ENCODE measurements around the gene DOK5. TPM values are rescaled to one million over a fixed set of nuclear protein-coding genes. Genes with fewer than 3 reads are reported as not detected.

The DOK5 gene
- total and polyA plus RNA-seq, 2 donors from 2014 or later, result 4.8 to 5.4 TPM

DNA sequence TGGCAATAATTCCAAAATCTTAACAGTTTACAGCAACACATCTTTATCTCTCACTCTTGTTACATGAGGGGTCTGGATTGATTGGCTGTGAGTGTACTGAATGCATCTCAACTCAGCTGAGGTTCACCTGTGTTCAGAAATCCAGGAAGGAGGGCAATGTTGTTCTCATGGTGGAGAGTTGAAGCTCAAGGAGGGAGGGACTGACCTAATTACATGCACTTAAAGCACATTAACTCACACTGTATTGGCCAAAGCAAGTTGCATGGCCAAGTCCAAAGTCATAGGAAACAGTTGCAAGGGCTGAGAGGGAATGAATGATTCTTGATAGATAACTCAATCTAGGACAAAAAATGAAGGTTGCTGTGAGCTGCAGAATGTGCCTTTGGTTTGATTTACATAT, 102.2 kb downstream of the DOK5 start:
- H3K27ac ChIP-seq (ENCODE audit: low read depth in 2 of 2, low read length in 2 of 2), result no peak overlapping the region
- no peaks in the 10 kb centered on the region for H3K27me3 ChIP-seq (ENCODE audit: control insufficient read depth, insufficient read depth, low read length)
- no peak overlapping the region for H3K4me3 ChIP-seq (ENCODE audit: low read length in 3 of 3)
- intact Hi-C loops (cut with DNase I), result no loop called here
- TF ChIP-seq, protein P1, sequence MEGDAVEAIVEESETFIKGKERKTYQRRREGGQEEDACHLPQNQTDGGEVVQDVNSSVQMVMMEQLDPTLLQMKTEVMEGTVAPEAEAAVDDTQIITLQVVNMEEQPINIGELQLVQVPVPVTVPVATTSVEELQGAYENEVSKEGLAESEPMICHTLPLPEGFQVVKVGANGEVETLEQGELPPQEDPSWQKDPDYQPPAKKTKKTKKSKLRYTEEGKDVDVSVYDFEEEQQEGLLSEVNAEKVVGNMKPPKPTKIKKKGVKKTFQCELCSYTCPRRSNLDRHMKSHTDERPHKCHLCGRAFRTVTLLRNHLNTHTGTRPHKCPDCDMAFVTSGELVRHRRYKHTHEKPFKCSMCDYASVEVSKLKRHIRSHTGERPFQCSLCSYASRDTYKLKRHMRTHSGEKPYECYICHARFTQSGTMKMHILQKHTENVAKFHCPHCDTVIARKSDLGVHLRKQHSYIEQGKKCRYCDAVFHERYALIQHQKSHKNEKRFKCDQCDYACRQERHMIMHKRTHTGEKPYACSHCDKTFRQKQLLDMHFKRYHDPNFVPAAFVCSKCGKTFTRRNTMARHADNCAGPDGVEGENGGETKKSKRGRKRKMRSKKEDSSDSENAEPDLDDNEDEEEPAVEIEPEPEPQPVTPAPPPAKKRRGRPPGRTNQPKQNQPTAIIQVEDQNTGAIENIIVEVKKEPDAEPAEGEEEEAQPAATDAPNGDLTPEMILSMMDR (IDR thresholded peaks at IDR 0.05; ENCODE audit: borderline replicate concordance, extremely low read depth, insufficient read depth), result no peak
- H3K36me3 ChIP-seq (ENCODE audit: control insufficient read depth in 2 of 3, insufficient read depth in 3 of 3, low read length in 3 of 3), result no peaks in the 10 kb centered on the region
- DNase-seq (no peak), FAIRE-seq (no peak)
- no peak overlapping the region for H3K9ac ChIP-seq (ENCODE audit: low read length in 3 of 3)
- H3K9me3 ChIP-seq (ENCODE audit: control insufficient read depth in 2 of 3, insufficient read depth in 1 of 3, low read length in 3 of 3), result peaks cover 0 to 4% (median 0%) of the 10 kb centered on the region in 3 donors
- H3K4me1 ChIP-seq (ENCODE audit: control insufficient read depth in 2 of 3, insufficient read depth in 2 of 3, low read depth in 1 of 3, low read length in 3 of 3), result no peaks in the 10 kb centered on the region

DNA sequence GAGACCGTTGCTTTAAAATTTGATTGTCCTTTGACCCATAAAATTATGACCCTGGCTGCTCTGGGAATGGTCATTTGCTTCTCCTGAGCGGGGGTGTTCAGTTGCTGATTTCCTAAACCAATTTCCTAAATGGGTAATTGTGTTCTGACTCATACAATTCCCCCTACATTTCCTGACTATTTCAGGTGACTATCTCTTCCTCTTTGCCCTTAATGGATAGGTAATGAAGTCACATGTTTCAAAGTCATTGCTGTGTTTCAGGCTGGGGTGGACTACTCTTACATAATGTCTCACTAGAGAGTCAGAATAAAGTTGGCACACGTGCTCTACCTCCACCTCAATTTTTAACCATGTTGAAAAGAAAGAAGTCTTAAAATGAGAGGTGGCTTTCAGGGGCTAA, 109.8 kb downstream of the DOK5 start:
- no peak for FAIRE-seq
- TF ChIP-seq, protein P1 (IDR thresholded peaks at IDR 0.05; ENCODE audit: borderline replicate concordance, extremely low read depth, insufficient read depth), result no peak
- H3K4me1 ChIP-seq (ENCODE audit: control insufficient read depth in 2 of 3, insufficient read depth in 2 of 3, low read depth in 1 of 3, low read length in 3 of 3), result no peaks in the 10 kb centered on the region
- no peaks in the 10 kb centered on the region for H3K27me3 ChIP-seq (ENCODE audit: control insufficient read depth, insufficient read depth, low read length)
- H3K36me3 ChIP-seq (ENCODE audit: control insufficient read depth in 2 of 3, insufficient read depth in 3 of 3, low read length in 3 of 3), result no peaks in the 10 kb centered on the region
- H3K9me3 ChIP-seq (ENCODE audit: control insufficient read depth in 2 of 3, insufficient read depth in 1 of 3, low read length in 3 of 3), result peaks cover 0 to 4% (median 0%) of the 10 kb centered on the region in 3 donors
- DNase-seq, result peak in 2 of 5 donors; percentile 4 to 8
- intact Hi-C loops (cut with DNase I), result no loop called here
- H3K27ac ChIP-seq (ENCODE audit: low read depth in 2 of 2, low read length in 2 of 2), result no peak overlapping the region
- H3K4me3 ChIP-seq (ENCODE audit: low read length in 3 of 3), result no peak overlapping the region
- no peak overlapping the region for H3K9ac ChIP-seq (ENCODE audit: low read length in 3 of 3)

DNA sequence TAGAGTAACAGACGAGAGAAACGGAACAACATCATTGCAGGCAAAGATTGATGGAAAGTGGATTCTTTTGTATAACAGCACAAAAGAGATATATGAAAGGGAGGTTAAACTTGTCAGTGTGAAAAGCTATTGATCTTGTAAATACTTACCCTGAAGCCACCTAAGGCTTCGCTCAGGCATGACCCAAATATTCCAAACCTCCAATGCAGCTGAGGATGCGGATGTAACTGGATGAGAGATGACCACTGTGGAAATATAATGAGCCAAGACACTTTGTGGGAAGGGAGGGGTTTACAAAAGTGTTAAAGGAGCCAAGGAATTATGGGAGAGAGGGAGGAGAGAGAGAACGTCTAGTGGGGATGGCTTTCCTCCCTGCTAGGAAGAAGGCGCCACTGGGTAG, 112.0 kb downstream of the DOK5 start:
- no peak overlapping the region for H3K9ac ChIP-seq (ENCODE audit: low read length in 3 of 3)
- H3K27me3 ChIP-seq (ENCODE audit: control insufficient read depth, insufficient read depth, low read length), result no peaks in the 10 kb centered on the region
- DNase-seq, result no peak
- H3K4me1 ChIP-seq (ENCODE audit: control insufficient read depth in 2 of 3, insufficient read depth in 2 of 3, low read depth in 1 of 3, low read length in 3 of 3), result no peaks in the 10 kb centered on the region
- intact Hi-C loops (cut with DNase I), result no loop called here
- TF ChIP-seq, protein P1 (IDR thresholded peaks at IDR 0.05; ENCODE audit: borderline replicate concordance, extremely low read depth, insufficient read depth), result no peak
- no peak overlapping the region for H3K4me3 ChIP-seq (ENCODE audit: low read length in 3 of 3)
- H3K27ac ChIP-seq (ENCODE audit: low read depth in 2 of 2, low read length in 2 of 2), result no peak overlapping the region
- no peaks in the 10 kb centered on the region for H3K36me3 ChIP-seq (ENCODE audit: control insufficient read depth in 2 of 3, insufficient read depth in 3 of 3, low read length in 3 of 3)
- FAIRE-seq, result no peak
- no peaks in the 10 kb centered on the region for H3K9me3 ChIP-seq (ENCODE audit: control insufficient read depth in 2 of 3, insufficient read depth in 1 of 3, low read length in 3 of 3)

DNA sequence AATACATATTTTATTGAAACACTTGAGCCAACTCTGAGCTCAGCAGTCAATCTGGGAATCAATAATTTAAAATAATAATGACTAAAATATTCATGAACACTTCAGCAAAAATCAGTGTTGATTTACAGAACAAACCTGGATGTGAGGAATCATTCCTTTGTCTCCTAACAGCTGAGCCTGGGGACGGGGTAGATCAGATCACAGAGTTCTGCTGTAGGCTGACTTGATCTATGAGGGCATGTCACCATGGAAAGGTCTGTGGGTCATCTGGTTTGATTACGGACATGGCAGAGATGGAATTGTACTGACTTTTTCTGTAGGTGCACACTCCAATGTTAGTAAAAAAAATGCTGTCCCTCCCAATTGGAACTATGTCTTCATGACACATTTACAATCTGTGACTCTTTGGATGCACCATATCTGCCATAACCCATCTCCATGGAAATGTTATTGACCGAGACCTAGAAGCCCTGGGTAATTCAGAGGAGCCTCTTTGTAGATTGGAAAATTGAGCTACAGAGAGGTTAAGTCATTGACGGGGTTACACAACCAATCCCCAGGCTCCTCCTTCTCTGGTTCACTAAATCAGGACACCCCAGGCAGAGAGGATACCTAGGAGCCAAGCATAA, 114.1 kb downstream of the DOK5 start:
- intact Hi-C loops (cut with DNase I), result no loop called here
- Histone ChIP-seq H3K9me3 (ENCODE audit: control insufficient read depth in 2 of 3, insufficient read depth in 1 of 3, low read length in 3 of 3) (no peaks in the 10 kb centered on the region), H3K36me3 (ENCODE audit: control insufficient read depth in 2 of 3, insufficient read depth in 3 of 3, low read length in 3 of 3) (no peaks in the 10 kb centered on the region), H3K27me3 (ENCODE audit: control insufficient read depth, insufficient read depth, low read length) (no peaks in the 10 kb centered on the region), H3K4me1 (ENCODE audit: control insufficient read depth in 2 of 3, insufficient read depth in 2 of 3, low read depth in 1 of 3, low read length in 3 of 3) (no peaks in the 10 kb centered on the region), H3K9ac (ENCODE audit: low read length in 3 of 3) (no peak overlapping the region), H3K27ac (ENCODE audit: low read depth in 2 of 2, low read length in 2 of 2) (no peak overlapping the region), H3K4me3 (ENCODE audit: low read length in 3 of 3) (no peak overlapping the region)
- FAIRE-seq, result no peak
- no peak for DNase-seq
- TF ChIP-seq, protein P1 (IDR thresholded peaks at IDR 0.05; ENCODE audit: borderline replicate concordance, extremely low read depth, insufficient read depth), result no peak

Measured in kidney (tissue), 14 donors.